AG20443 (cell line): Measurements from ENCODE around the gene DTX1.
"Not testable (repeated sequence)": the region's sequence is repeated elsewhere in the genome, so short reads cannot be mapped to it uniquely, and the experiment has no call there.

ENCODE experiments used
- DNase-seq: peaks from one replicate; pipeline ENCODE4 v3.0.0; 2012; ENCODE audit warnings: low spot score, mixed read lengths

DTX1 gene

GRCh38 chr12:113136990-113137511 is 80.5 kb downstream of the DTX1 start:
- DNase-seq = no peak

- DNase-seq = no peak
Measured at GRCh38 chr12:113137861-113138783, 81.6 kb downstream of the DTX1 start.

- DNase-seq = no peak
Measured at GRCh38 chr12:113138826-113139225, 82.3 kb downstream of the DTX1 start.

- DNase-seq = no peak
Measured at GRCh38 chr12:113140706-113141105, 84.2 kb downstream of the DTX1 start.

GRCh38 chr12:113141716-113142115 is 85.2 kb downstream of the DTX1 start:
- not testable (repeated sequence) for DNase-seq

GRCh38 chr12:113142173-113142885 is 85.8 kb downstream of the DTX1 start:
- no peak for DNase-seq

GRCh38 chr12:113142886-113143332 is 86.4 kb downstream of the DTX1 start:
- no peak for DNase-seq

- DNase-seq = no peak
Measured at GRCh38 chr12:113143959-113144358, 87.4 kb downstream of the DTX1 start.

GRCh38 chr12:113144806-113145205 is 88.3 kb downstream of the DTX1 start:
- no peak for DNase-seq

- no peak for DNase-seq
Measured at GRCh38 chr12:113145720-113146551, 89.4 kb downstream of the DTX1 start.

GRCh38 chr12:113146999-113147398 is 90.5 kb downstream of the DTX1 start:
- no peak for DNase-seq
